Keratinocyte (primary cell): ENCODE results near the gene AK1.

Experiments used
- EZH2 ChIP-seq: IDR thresholded peaks from one replicate; pipeline ENCODE4 v1.6.1; 2012; ENCODE audit warnings: inconsistent platforms, mild to moderate bottlenecking, low read length, moderate library complexity
- TF ChIP-seq, protein P1 (sequence below), 3 experiments: IDR thresholded peaks in 1 of 3; conservative IDR thresholded peaks in 1 of 3; optimal IDR thresholded peaks in 1 of 3; 2 replicates in 2 of 3; 3 replicates in 1 of 3; pipeline versions ENCODE3 to v1.5.1; 2011; ENCODE audit warnings: low read length in 3 of 3, mild to moderate bottlenecking in 3 of 3, moderate library complexity in 2 of 3, control low read depth in 1 of 3, inconsistent platforms in 1 of 3; ENCODE audit not compliant: insufficient read depth in 2 of 3; ENCODE audit errors: extremely low read depth in 1 of 3

DNA sequence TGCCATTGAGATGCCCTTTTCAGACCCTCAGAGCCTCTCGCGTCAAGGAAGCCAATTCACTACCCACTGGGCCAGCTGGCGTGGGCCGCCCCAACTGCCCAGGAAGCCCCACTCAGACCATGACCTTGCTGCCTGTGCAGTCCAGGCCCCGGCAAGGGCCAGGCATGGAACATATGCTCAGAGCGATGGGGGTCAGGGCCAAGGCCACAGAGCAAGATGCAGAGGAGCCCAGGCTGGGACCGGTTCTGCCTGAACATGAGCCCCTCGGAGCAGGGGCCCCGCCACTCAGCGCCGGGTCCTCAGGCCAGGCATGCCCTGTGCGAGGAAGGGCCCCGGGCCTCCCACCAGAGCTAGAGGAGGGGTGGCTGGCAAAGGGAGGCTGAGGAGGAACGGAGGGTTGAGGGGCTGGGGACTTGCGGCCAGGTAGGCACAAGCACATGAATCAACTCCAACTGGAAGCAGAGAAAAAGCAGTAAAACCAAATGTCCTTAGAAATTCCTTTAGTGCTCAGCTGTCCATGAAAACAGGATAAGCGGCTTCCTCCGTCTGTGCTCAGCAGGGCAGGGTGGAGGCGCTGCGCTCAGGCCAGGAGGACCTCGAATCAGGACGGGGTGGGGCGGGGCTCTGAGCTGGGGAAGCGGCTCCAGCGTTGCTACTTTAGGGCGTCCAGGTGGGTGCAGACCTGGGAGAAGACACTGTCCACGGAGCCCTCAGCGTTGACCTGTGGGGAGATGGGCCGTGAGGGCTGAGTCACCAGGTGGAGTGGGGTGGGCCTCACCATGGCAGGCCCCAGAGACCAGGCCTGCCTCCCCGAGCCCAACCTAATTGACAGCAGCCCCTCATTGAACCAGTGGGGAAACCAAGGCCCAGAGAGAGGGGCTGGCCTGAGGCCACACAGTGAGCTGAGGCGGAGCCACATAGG lies 9.9 kb downstream of the AK1 start:
- TF ChIP-seq, protein P1, sequence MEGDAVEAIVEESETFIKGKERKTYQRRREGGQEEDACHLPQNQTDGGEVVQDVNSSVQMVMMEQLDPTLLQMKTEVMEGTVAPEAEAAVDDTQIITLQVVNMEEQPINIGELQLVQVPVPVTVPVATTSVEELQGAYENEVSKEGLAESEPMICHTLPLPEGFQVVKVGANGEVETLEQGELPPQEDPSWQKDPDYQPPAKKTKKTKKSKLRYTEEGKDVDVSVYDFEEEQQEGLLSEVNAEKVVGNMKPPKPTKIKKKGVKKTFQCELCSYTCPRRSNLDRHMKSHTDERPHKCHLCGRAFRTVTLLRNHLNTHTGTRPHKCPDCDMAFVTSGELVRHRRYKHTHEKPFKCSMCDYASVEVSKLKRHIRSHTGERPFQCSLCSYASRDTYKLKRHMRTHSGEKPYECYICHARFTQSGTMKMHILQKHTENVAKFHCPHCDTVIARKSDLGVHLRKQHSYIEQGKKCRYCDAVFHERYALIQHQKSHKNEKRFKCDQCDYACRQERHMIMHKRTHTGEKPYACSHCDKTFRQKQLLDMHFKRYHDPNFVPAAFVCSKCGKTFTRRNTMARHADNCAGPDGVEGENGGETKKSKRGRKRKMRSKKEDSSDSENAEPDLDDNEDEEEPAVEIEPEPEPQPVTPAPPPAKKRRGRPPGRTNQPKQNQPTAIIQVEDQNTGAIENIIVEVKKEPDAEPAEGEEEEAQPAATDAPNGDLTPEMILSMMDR (optimal IDR thresholded peaks at IDR 0.05 in 1 of 3, IDR thresholded peaks at IDR 0.05 in 1 of 3, conservative IDR thresholded peaks at IDR 0.05 in 1 of 3; ENCODE audit: extremely low read depth in 1 of 3, insufficient read depth in 2 of 3, low read length in 3 of 3), result no peak
- no peak for TF ChIP-seq EZH2
